Embryonic facial prominence (tissue), 1 donor: ENCODE measurements around the gene MAGI2.
"Not testable (repeated sequence)": the region's sequence is repeated elsewhere in the genome, so short reads cannot be mapped to it uniquely, and the experiment has no call there.

ENCODE experiments used
- DNase-seq: peaks from one replicate; pipeline ENCODE4 v3.0.0-alpha.2; 2016; ENCODE audit errors: extremely low spot score

MAGI2 gene

GRCh38 chr7:78642751-78643150, 810.7 kb downstream of the MAGI2 start:
- DNase-seq: no peak

GRCh38 chr7:78638364-78638763, 815.1 kb downstream of the MAGI2 start:
- DNase-seq: no peak

DNA sequence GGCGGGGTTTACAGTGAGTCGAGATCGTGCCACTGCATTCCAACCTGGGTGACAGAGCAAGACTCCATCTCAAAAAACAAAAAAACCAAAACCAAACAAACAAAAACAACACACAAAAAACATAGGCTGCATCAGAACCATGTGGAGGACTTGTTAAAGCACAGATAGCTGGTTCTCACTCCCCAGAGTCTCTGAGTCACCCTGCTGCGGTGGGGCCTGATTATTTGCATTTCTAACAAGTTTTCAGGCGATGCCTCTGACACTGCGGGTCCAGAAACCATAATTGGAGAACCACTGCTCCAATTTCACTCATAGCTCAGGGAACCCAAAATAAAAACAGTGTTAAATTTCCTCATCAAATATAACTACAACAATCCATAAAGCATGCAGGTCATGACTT, 816.7 kb downstream of the MAGI2 start:
- DNase-seq: no peak

GRCh38 chr7:78635026-78635793, 818.3 kb downstream of the MAGI2 start:
- no peak for DNase-seq

DNA sequence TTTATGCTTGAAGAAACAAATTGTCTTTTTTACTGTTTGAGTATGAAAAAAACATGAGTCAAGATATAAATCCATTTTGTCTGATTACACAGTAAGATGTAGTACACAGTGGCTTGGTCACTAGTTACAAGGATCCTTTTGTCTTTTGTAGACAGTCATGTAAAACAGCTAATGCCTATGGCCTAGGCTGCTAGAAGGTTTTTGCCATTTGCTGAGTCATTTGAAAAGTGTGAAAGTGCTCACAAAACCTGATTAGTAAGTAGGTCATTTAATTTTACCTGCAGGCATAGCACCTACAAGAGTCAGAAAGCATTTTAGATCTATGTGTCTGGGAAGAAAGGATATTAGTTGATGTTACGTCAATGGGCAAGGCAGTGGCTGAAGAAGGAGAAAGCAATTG, 819.4 kb downstream of the MAGI2 start:
- DNase-seq: no peak

- DNase-seq: no peak
Observed at GRCh38 chr7:78620920-78621319, 832.5 kb downstream of the MAGI2 start.

DNA sequence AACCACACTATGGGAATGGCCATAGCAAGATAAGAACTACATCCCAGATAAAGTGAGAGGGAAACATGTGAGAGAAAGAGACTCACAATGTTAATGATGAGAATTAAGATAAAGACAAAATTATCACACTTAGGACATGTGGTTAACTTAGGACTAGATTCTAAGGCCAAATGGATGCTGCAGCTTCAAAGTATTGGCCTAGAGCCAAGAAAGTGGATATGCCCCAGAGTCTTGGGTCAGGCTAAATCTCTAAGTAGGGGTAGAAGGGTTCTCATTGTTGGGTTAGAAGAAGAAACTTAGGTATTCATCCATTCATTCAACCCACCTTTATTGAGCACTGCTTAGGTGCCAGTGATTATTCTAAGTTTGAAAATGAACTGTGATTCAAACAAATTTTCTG, 836.9 kb downstream of the MAGI2 start:
- no peak for DNase-seq

DNA sequence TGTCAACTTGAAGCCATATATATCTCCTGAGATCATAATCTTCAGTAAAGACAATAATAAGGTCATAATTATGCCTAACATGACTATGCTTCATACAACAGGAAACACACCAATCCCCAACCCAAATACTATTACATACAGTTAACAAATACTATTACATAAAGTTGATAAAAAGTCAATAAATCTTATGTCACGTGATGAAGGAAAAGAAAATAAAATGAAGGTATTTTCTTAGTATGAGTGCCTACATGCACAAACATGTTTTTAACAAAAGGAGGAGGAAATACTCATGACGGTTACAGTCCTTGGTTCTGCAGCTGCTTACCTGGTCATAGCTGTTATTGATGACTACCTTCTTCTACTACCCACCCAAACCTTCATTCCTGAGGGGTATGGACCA, 844.2 kb downstream of the MAGI2 start:
- DNase-seq: no peak

GRCh38 chr7:78607099-78607498, 846.4 kb downstream of the MAGI2 start:
- no peak for DNase-seq

- DNase-seq: no peak
Observed at GRCh38 chr7:78605119-78605518, 848.3 kb downstream of the MAGI2 start.

DNA sequence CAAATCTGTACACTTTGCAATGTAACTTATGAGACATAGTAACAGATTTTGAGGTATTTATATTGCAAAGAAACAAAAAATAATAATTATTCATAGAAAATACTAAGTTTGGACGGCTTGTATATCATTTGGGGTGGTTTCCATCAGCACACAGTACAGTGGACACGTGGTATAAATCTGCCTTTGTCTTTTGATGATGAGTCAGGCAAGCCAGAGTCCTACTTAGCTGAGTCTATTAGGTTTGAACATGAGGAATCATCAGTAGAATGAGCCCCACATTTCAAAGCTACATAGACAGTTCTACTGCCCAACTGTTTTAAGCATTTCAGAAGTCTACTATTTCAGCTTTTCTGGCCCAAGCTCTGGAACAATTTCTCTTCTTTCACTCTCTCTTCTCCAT, 851.7 kb downstream of the MAGI2 start:
- no peak for DNase-seq

DNA sequence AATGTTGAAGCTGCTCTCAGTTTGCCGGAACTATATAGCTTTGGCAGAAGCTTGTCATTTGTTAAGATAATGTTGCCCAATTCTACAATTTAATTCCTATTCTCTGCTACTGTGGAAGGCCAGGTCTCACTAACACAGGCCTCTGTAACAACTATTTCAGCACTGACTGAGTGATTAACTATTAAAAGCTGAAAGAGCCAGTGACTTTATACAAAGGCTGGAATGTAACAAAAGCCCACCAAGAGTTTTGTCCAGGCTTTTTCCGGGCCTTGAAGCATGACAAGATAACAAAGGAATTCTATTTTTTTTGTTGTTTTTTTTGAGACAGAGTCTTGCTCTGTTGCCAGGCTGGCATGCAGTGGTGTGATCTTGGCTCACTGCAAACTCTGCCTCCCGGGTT, 859.3 kb downstream of the MAGI2 start:
- DNase-seq: no peak

- DNase-seq: no peak
Observed at GRCh38 chr7:78588393-78588792, 865.1 kb downstream of the MAGI2 start.

- DNase-seq: no peak
Observed at GRCh38 chr7:78587443-78588044, 865.9 kb downstream of the MAGI2 start.

GRCh38 chr7:78585980-78586379, 867.5 kb downstream of the MAGI2 start:
- no peak for DNase-seq

- DNase-seq: no peak
Observed at GRCh38 chr7:78578686-78579085, 874.8 kb downstream of the MAGI2 start.

DNA sequence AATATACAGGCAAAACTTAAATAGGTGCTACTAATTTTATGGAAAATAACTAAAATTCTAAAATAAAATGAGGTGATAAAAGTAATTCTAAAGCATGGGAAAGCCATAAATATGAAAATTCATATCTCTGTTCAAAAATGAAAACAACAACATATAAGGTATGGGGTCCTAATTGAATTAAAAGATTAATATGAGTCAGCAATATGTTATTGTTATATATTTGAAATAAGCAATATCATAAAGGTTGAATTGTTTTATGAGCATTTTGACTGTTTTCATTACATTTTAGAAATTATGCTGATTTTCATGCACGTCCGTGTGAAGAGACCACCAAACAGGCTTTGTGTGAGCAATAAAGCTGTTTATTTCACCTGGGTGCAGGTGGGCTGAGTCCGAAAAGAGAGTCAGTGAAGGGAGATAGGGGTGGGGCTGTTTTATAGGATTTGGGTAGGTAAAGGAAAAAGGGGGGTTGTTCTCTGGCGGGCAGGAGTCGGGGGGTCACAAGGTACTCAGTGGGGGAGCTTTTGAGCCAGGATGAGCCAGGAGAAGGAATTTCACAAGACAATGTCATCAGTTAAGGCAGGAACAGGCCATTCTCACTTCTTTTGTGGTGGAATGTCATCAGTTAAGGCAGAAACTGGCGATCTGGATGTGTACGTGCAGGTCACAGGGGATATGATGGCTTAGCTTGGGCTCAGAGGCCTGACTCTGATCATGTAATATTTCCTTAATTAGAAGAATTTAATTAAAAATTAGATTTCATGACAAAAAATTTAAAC, 876.1 kb downstream of the MAGI2 start:
- DNase-seq: not testable (repeated sequence)

DNA sequence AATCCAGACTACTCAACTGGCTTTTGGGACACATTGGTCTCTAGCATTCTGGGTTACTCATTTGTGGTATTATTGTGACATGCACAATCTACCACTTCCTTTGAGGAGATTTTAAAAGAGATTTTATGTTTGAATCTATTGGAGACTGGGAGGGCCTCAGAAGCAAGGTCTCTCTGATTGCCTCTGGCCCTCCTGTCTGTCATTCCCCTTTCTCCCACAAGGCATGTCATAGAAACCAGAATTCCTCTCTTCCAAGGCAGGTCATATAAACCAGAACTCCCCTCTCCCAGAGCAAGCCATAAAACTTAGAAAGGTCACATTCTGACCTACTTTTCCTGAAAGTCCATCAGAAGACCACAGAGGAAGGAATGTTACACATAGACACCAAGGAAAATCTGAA, 877.2 kb downstream of the MAGI2 start:
- DNase-seq: no peak

DNA sequence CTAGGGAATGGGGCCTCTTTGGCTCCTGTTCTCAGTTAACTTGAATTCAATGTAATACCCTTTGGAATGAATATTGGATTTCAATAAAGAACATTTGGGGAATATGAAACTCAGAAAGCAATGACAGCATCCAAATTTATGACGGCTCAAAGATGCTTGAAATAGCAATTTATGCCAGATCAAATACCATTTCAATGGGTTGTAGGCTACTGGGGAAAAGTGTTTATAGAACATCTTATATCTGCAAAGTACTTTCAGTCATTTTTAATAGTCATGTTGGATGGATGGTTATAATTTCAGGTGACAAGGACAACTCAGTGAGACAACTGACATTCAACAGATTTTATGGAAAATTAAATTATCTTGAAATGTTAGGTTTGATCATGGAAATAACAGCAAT, 882.2 kb downstream of the MAGI2 start:
- no peak for DNase-seq

GRCh38 chr7:78568690-78569089, 884.8 kb downstream of the MAGI2 start:
- DNase-seq: no peak

- DNase-seq: no peak
Observed at GRCh38 chr7:78567836-78568235, 885.6 kb downstream of the MAGI2 start.

- no peak for DNase-seq
Observed at GRCh38 chr7:78565784-78566183, 887.7 kb downstream of the MAGI2 start.

DNA sequence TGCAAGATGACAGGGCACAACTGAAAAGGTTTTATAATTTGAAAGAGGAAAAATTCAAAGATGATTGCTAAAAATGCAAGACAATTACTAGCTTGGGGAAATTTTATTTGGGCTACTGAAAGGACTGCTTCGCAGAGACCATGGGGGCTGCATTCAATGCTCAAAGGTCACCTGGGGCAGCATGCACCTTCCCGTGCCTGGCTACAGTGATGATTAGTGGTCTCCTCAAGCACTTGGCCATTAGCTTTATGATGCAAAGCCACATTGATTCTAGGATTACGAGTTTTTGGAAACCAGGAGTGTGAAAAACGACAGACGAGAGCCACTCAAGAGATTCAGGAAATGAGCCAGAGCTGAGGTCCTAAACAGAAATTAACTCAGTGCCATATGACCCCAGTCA, 890.3 kb downstream of the MAGI2 start:
- no peak for DNase-seq
